HG03060 (cell line): Measurements from ENCODE around the gene PTPRA.
"Not testable (repeated sequence)": the region's sequence is repeated elsewhere in the genome, so short reads cannot be mapped to it uniquely, and the experiment has no call there.

Experiments used
- ATAC-seq: cut with Tn5 transposase; IDR thresholded peaks from one replicate; pipeline ENCODE4 v1.9.1; 2021; ENCODE audit warnings: low read depth, moderate number of reproducible peaks; ENCODE audit not compliant: unreplicated experiment

PTPRA gene

GRCh38 chr20:3031524-3032147 lies 158.4 kb downstream of the PTPRA start:
- ATAC-seq, result no peak

- no peak for ATAC-seq
Observed at GRCh38 chr20:3032624-3033023, 159.3 kb downstream of the PTPRA start.

GRCh38 chr20:3037654-3038053 lies 164.4 kb downstream of the PTPRA start:
- ATAC-seq, result no peak

GRCh38 chr20:3038454-3038853 lies 165.2 kb downstream of the PTPRA start:
- no peak for ATAC-seq

GRCh38 chr20:3039426-3039825 lies 166.1 kb downstream of the PTPRA start:
- ATAC-seq, result no peak

GRCh38 chr20:3040086-3040485 lies 166.8 kb downstream of the PTPRA start:
- ATAC-seq, result no peak

GRCh38 chr20:3041854-3042409 lies 168.7 kb downstream of the PTPRA start:
- no peak for ATAC-seq

GRCh38 chr20:3042625-3043024 lies 169.3 kb downstream of the PTPRA start:
- no peak for ATAC-seq

- no peak for ATAC-seq
Observed at GRCh38 chr20:3043322-3043721, 170.0 kb downstream of the PTPRA start, which contains the start of gene GNRH2. Gene GNRH2 (plus strand): TSS chr20:3043622. CDS start chr20:3044415, 793 bp downstream.

GRCh38 chr20:3044336-3044965 lies 171.2 kb downstream of the PTPRA start:
- no peak for ATAC-seq

- no peak for ATAC-seq
Observed at GRCh38 chr20:3045042-3045815, 171.9 kb downstream of the PTPRA start.

GRCh38 chr20:3045816-3046676 lies 172.8 kb downstream of the PTPRA start, which contains the start of gene MRPS26:
Gene MRPS26 (plus strand): TSS chr20:3046052. CDS start chr20:3046069, 17 bp downstream.
- no peak for ATAC-seq

- ATAC-seq, result no peak
Observed at GRCh38 chr20:3046677-3047462, 173.6 kb downstream of the PTPRA start.

GRCh38 chr20:3047486-3048419 lies 174.5 kb downstream of the PTPRA start:
- no peak for ATAC-seq

- ATAC-seq, result no peak
Observed at GRCh38 chr20:3051385-3052019, 178.2 kb downstream of the PTPRA start.

GRCh38 chr20:3059489-3059888 lies 186.2 kb downstream of the PTPRA start:
- no peak for ATAC-seq

- not testable (repeated sequence) for ATAC-seq
Observed at GRCh38 chr20:3064119-3064518, 190.8 kb downstream of the PTPRA start.
